NB4 (cell line): ENCODE results near the gene LRRC14B.
"Not testable (repeated sequence)": the region's sequence is repeated elsewhere in the genome, so short reads cannot be mapped to it uniquely, and the experiment has no call there.

Source experiments
- DNase-seq: peaks from one replicate; pipeline ENCODE4 v3.0.0; 2010; ENCODE audit warnings: low read depth
- H3K4me3 ChIP-seq: one replicate; pipeline ENCODE4 v1.5.1; 2011; ENCODE audit warnings: mild to moderate bottlenecking, low read depth, low read length, moderate library complexity
- MYC ChIP-seq: IDR thresholded peaks from 2 replicates; pipeline ENCODE4 v1.6.1; 2011; ENCODE audit warnings: low read depth, low read length
- POLR2A ChIP-seq: IDR thresholded peaks from 2 replicates; pipeline ENCODE4 v1.6.1; 2011; ENCODE audit warnings: mild to moderate bottlenecking; ENCODE audit not compliant: insufficient read length; ENCODE audit errors: extremely low read depth
- TF ChIP-seq, protein P1 (sequence below): IDR thresholded peaks from 2 replicates; pipeline ENCODE4 v1.6.1; 2011; ENCODE audit warnings: low read depth, low read length
- TF ChIP-seq, protein P2 (sequence below): IDR thresholded peaks from one replicate; pipeline ENCODE4 v1.5.1; 2012; ENCODE audit warnings: low read depth, low read length

The LRRC14B gene

DNA sequence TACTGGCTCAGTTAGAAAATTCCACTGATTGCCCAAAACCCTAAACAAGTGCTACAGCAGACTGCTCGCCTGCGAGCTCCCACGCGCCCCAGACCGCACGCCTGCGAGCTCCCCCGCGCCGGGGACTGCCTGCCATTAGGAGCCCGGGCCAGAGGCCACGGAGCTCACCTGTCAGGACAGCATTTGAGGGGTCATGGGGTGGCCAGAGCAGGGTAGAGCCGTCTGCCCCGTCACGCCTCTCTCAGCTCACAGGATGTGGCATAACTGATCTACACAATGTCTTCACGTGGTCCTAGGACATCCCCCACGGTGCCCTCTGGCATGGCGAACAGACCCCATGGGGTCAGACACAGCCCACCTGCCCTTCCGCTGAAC, 29.1 kb upstream of the LRRC14B start:
- DNase-seq, result no peak
- TF ChIP-seq, protein P1, sequence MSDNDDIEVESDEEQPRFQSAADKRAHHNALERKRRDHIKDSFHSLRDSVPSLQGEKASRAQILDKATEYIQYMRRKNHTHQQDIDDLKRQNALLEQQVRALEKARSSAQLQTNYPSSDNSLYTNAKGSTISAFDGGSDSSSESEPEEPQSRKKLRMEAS, result 0 out of 2 replicates have a peak, but pooled peaks have one; percentile 42
- TF ChIP-seq MYC (no peak), POLR2A (no peak)
- H3K4me3 ChIP-seq, result no peak overlapping the region

DNA sequence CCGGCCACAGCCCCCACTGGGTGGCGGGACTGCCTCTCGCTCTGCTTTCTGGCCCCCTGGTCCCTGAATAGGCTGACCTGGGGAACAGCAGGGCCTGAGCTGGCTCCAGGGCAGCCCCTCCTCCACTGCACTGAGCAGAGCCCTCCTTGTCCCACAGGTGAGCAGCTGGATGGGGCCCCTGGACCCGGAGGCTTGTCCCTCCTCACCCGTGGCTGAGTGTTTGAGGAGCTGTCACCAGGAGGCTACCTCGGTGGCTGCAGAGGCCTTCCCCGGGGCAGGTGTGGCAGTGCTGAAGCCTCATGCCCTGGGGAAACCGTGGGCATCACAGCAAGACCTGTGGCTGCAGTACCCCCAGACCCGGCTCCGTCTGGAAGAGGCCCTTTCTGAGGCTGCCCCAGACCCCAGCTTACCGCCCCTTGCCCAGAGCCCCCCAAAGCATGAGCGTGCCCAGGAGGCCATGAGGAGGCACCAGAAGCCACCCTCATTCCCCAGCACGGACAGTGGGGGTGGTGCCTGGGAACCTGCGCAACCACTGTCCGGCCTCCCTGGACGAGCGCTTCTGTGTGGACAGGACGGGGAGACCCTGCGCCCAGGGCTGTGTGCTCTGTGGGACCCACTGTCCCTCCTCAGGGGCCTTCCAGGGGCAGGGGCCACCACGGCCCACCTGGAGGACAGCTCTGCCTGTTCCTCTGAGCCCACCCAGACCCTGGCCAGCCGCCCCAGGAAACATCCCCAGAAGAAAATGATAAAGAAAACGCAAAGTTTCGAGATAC, 28.5 kb upstream of the LRRC14B start:
- DNase-seq, result no peak
- TF ChIP-seq MYC, result no peak
- TF ChIP-seq, protein P1, result no peak
- no peak for TF ChIP-seq POLR2A
- TF ChIP-seq, protein P2, sequence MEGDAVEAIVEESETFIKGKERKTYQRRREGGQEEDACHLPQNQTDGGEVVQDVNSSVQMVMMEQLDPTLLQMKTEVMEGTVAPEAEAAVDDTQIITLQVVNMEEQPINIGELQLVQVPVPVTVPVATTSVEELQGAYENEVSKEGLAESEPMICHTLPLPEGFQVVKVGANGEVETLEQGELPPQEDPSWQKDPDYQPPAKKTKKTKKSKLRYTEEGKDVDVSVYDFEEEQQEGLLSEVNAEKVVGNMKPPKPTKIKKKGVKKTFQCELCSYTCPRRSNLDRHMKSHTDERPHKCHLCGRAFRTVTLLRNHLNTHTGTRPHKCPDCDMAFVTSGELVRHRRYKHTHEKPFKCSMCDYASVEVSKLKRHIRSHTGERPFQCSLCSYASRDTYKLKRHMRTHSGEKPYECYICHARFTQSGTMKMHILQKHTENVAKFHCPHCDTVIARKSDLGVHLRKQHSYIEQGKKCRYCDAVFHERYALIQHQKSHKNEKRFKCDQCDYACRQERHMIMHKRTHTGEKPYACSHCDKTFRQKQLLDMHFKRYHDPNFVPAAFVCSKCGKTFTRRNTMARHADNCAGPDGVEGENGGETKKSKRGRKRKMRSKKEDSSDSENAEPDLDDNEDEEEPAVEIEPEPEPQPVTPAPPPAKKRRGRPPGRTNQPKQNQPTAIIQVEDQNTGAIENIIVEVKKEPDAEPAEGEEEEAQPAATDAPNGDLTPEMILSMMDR, result no peak
- H3K4me3 ChIP-seq, result no peak overlapping the region

DNA sequence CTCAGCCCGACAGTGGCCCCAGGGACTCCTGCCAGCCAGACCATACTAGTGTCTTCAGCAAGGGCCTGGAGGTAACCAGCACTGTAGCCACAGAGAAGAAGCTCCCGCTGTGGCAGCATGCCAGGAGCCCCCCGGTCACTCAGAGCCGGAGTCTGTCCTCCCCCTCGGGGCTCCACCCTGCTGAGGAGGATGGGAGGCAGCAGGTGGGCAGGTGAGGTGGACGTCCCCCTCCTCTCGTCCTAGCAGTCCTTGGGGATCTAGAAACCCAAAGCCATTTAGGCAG, 28.0 kb upstream of the LRRC14B start:
- no peak overlapping the region for H3K4me3 ChIP-seq
- TF ChIP-seq, protein P1, result no peak
- TF ChIP-seq POLR2A (no peak), MYC (no peak)
- TF ChIP-seq, protein P2, result no peak
- no peak for DNase-seq

DNA sequence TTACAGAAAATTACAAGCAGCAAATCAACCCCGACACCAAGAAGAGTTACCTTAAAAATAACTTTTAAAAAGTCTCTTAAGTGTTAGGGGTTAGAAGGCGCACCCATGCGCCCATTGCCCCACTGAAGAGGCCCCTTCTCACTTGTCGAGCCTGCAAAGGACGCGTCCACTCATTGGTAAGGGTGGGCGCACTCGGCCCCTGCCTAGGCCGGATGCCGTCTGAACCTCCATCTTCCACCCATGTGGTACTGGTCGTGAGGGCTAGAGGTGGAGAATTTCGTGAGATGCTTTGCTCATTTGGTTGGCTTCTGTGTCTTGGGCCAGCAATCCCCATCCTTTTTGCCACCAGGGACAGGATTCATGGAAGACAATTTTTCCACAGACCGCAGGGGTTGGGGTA, 27.5 kb upstream of the LRRC14B start:
- no peak overlapping the region for H3K4me3 ChIP-seq
- DNase-seq, result no peak
- TF ChIP-seq, protein P2, result no peak
- TF ChIP-seq, protein P1, result no peak
- TF ChIP-seq MYC (no peak), POLR2A (no peak)

DNA sequence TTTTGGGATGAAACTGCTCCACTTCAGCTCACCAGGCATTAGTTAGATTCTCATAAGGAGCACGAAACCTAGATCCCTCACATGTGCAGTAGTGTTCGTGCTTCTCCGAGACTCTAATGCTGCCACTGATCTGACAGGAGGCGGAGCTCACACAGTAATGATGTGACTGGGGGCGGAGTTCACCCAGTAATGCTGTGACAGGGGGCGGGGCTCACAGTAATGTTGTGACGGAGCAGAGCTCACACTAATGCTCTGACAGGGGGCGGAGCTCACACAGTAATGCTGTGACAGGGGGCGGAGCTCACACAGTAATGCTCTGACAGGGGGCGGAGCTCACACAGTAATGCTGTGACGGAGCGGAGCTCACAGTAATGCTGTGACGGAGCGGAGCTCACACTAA, 27.1 kb upstream of the LRRC14B start:
- TF ChIP-seq, protein P2, result no peak
- TF ChIP-seq, protein P1, result no peak
- TF ChIP-seq MYC, result no peak
- TF ChIP-seq POLR2A, result no peak
- no peak overlapping the region for H3K4me3 ChIP-seq
- DNase-seq, result no peak

DNA sequence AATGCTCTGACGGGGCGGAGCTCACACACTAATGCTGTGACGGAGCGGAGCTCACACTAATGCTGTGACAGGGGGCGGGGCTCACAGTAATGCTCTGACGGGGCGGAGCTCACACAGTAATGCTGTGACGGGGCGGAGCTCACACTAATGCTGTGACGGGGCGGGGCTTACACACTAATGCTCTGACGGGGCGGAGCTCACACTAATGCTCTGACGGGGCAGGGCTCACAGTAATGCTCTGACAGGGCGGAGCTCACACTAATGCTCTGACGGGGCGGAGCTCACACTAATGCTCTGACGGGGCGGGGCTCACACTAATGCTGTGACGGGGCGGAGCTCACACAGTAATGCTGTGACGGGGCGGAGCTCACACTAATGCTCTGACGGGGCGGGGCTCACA, 26.5 kb upstream of the LRRC14B start:
- not testable (repeated sequence) for DNase-seq, H3K4me3 ChIP-seq
